DMS 273 (cell line): ENCODE measurements around the gene TEX9.

ENCODE experiments used
- DNase-seq: peaks from one replicate; lab custom pipeline; 2025; ENCODE audit not compliant: unreplicated experiment; lab: John Stamatoyannopoulos, UW

Gene TEX9

GRCh38 chr15:56440214-56440770, 75.1 kb downstream of the TEX9 start:
- no peak for DNase-seq

DNA sequence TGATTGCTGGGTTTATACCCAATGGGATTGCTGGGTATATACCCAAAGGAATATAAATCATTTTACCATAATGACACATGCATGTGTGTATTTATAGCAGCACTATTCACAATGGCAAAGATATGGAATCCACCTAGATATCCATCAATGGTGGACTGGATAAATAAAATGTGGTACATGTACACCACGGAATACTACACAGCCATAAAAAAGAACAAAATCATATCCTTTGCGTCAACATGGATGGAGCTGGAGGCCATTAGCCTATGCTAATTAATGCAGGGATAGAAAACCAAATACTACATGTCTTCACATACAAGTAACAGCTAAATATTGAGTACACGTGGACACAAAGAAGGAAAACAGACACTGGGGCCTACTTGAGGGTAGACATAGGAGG, 77.1 kb downstream of the TEX9 start:
- DNase-seq: no peak

DNA sequence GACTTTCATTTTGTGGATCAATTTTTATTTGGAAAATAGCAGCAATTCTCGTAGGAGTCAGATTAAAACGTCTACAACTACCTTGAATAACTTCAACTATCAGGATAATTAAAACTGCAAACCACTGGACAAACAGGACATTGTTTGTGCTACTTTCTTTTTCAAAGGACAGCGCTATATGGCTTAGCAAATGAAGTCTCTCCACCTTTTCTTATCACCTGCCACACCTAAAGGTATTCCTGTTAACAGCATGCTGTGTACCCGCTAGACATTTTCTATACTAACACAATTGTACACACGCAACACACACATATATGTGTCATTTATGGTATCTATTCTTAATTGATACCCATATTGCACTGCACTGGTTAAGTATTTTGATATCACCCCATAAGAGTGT, 80.5 kb downstream of the TEX9 start:
- no peak for DNase-seq

- DNase-seq: no peak
Observed at GRCh38 chr15:56454836-56455235, 89.6 kb downstream of the TEX9 start.

DNA sequence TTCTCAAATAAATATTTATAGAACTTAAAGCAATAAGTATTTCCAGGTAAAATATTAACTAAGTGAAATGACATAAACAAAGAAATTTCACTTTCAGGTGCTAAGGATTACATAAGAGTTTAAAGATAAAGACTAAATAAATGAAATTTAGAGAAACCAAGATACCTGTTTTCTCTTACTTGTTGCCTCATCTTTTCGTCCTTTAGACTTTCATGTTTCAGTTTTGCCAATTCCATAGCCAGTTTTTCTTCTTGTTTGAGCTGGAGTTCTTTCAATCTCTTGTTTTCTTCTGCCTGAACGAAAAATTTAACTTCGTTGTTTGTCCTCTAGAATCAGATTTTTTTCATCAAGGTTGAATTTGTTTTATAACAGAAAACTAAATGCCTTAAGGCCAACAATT, 91.0 kb downstream of the TEX9 start:
- DNase-seq: no peak

DNA sequence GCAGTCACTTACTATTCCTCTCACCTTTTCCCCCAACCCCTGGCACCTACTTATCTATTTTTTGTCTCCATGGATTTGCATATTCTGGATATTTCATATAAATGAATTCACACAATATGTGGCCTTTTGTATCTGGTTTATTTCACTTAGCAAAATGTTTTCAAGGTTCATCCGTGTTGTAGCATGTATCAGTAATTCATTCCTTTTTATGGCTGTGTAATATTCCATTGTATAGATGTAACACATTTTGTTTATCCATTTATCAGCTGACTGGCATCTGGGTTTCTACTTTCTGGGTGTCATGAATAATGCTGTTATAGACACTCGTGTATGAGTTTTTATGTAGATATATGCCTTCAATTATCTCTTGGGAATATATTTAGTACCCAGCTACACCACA, 93.9 kb downstream of the TEX9 start:
- DNase-seq: no peak

DNA sequence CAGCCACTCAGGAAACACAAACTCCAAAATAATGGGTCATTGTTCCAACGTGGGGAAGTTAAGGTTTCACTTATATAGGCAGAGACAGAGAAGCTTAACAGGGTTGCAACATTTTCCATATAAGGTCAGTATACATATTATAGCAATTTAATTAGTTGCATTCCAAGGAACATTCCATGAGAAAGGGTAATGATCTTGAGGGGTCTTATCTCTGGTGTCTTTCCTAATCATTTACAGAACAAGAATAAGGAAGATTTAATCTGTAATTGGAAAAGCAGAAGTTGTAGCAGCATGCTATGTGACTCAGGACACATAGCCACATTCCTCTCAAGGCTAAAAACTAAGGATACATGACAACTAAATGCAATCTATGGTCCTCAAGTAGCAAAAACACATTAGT, 94.8 kb downstream of the TEX9 start:
- DNase-seq: no peak

GRCh38 chr15:56460947-56461346, 95.7 kb downstream of the TEX9 start:
- no peak for DNase-seq

- DNase-seq: peak; percentile 97
Observed at GRCh38 chr15:56464893-56465520, 99.8 kb downstream of the TEX9 start, which contains the start of gene MNS1. TSS of gene MNS1 (minus strand) at chr15:56465137. CDS start at chr15:56464972, 165 bp downstream.

- no peak for DNase-seq
Observed at GRCh38 chr15:56467616-56468015, 102.4 kb downstream of the TEX9 start.

DNA sequence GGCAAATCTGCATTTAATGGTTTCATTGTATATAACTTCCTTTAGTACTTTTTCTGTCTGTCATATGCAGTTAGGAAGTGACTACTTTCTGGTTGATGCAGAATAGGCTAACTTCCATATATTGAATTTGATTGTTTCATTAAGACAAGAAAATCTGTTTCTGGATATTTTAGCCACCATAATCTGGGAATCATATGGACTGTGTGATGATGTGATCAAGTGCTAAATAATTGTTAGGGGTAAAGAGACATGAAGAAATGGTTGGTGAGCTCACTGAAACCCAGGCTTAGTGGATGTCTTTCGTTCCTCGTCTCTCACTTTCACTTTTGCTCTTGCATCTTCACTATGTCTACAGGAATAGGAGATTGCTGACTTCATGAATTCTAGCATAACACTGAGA, 103.2 kb downstream of the TEX9 start:
- no peak for DNase-seq

DNA sequence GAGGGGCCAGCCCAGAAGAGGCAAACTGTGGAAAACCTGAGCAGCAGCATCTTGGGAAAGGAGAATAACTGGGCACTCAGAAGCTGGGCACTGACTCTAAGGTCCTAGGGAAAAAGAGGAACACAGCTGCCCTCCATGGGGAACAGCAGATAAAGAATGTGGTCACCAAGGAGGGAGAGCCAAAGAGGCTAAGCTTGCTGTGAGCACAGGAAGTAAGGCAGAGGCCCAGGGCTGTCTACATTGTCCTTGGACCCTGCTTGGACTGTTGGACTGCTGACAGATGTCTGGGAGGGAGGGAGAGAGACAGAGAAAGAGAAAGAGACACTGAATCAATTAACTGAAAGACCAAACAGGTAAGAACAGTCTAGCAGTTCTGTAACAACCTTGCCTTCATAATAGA, 104.3 kb downstream of the TEX9 start:
- DNase-seq: no peak

DNA sequence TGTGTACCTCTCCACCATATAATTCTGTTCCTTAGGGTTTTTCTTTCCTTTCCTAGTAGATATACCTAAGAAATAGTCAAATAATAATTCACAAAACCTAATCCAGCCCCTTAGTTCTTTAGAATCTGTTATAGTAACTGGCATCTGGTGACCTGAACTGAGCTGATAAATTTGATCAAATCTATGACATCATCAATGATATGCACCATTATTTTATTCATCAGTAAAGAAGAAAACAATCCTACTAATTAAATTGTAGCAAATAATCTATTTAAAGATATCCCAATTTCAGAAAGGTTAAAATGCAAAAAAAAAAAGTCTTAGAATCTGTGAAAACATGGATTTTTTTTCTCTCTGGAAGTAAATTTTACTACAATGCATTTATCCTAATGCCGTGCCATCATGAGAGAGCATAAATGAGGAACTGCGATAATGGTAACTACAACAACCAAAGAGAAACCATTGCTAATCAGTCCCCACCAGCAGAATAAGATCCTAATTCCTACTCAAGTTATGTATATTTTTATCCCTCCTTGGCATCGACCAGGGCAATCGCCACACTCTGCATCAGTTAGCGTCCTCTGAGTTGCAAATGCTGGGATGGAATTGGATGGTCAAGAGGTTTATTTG, 106.3 kb downstream of the TEX9 start:
- DNase-seq: no peak

GRCh38 chr15:56472278-56472677, 107.1 kb downstream of the TEX9 start:
- DNase-seq: no peak

DNA sequence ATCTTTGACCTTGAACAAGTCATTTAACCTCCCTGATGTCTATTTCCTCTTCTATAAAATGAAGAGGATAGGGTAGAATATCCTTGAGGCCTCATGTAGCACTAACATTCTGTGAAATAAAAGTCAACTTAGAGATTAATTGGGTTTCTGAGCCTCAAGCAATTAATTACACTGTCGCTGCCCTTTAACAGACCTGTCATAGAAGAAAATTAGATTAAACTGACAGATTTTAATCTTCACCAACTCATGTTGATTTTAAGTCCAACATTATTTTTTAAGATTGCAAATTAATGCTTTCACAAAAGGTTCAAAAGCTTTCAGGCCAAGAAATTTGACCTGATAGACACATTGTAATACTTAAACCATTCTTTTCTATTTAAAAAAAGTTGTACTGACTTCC, 107.8 kb downstream of the TEX9 start:
- DNase-seq: no peak

GRCh38 chr15:56475351-56475750, 110.1 kb downstream of the TEX9 start:
- DNase-seq: peak; percentile 2
